ENCODE data around the gene RFX2.

The RFX2 gene

GRCh38 chr19:6056282-6056741, 54.0 kb downstream of the RFX2 start:
- TF ChIP-seq CTCF (IDR thresholded peaks at IDR 0.05; ENCODE audit: low read depth, low read length) = no peak
- no peak for DNase-seq (ENCODE audit: low read depth, low spot score)
- no peak overlapping the region for H3K4me3 ChIP-seq (ENCODE audit: low read depth, low read length)
- in situ Hi-C loops (cut with HindIII; ENCODE audit: low sequenced_read_pairs) = no loop called here

- TF ChIP-seq CTCF (IDR thresholded peaks at IDR 0.05; ENCODE audit: low read depth, low read length) = no peak
- no peak overlapping the region for H3K4me3 ChIP-seq (ENCODE audit: low read depth, low read length)
- no peak for DNase-seq (ENCODE audit: low read depth, low spot score)
- in situ Hi-C loops (cut with HindIII; ENCODE audit: low sequenced_read_pairs) = no loop called here
Observed at GRCh38 chr19:6055013-6055795, 55.1 kb downstream of the RFX2 start.

- no peak overlapping the region for H3K4me3 ChIP-seq (ENCODE audit: low read depth, low read length)
- TF ChIP-seq CTCF (IDR thresholded peaks at IDR 0.05; ENCODE audit: low read depth, low read length) = peak; percentile 89
- in situ Hi-C loops (cut with HindIII; ENCODE audit: low sequenced_read_pairs) = loop anchor here (25.0 kb wide), 1 partner anchor 88 kb away; the partner anchor contains the start of gene ACSBG2
Observed at GRCh38 chr19:6048793-6049405, 61.4 kb downstream of the RFX2 start.

GRCh38 chr19:6048348-6048747, 62.0 kb downstream of the RFX2 start:
- H3K4me3 ChIP-seq (ENCODE audit: low read depth, low read length) = no peak overlapping the region
- DNase-seq (ENCODE audit: low read depth, low spot score) = no peak
- in situ Hi-C loops (cut with HindIII; ENCODE audit: low sequenced_read_pairs) = loop anchor here (25.0 kb wide), 1 partner anchor 89 kb away; the partner anchor contains the start of gene ACSBG2
- no peak for TF ChIP-seq CTCF (IDR thresholded peaks at IDR 0.05; ENCODE audit: low read depth, low read length)

More at GRCh38 chr19:6048793-6049405, 61.4 kb downstream of the RFX2 start:
- peak; percentile 71 for DNase-seq (ENCODE audit: low read depth, low spot score)

GRCh38 chr19:6047741-6048251, 62.5 kb downstream of the RFX2 start:
- peak; percentile 87 for TF ChIP-seq CTCF (IDR thresholded peaks at IDR 0.05; ENCODE audit: low read depth, low read length)
- DNase-seq (ENCODE audit: low read depth, low spot score) = peak; percentile 49
- in situ Hi-C loops (cut with HindIII; ENCODE audit: low sequenced_read_pairs) = loop anchor here (25.0 kb wide), 1 partner anchor 90 kb away; the partner anchor contains the start of gene ACSBG2

GRCh38 chr19:6047256-6047655, 63.0 kb downstream of the RFX2 start:
- no peak for DNase-seq (ENCODE audit: low read depth, low spot score)
- TF ChIP-seq CTCF (IDR thresholded peaks at IDR 0.05; ENCODE audit: low read depth, low read length) = no peak
- no peak overlapping the region for H3K4me3 ChIP-seq (ENCODE audit: low read depth, low read length)
- in situ Hi-C loops (cut with HindIII; ENCODE audit: low sequenced_read_pairs) = loop anchor here (25.0 kb wide), 1 partner anchor 90 kb away; the partner anchor contains the start of gene ACSBG2

More at GRCh38 chr19:6047741-6048251, 62.5 kb downstream of the RFX2 start:
- no peak overlapping the region for H3K4me3 ChIP-seq (ENCODE audit: low read depth, low read length)

Data from astrocyte of the spinal cord (primary cell).